OCI-LY3 (cell line): ENCODE results near the gene TBC1D5.

Experiments
- CTCF ChIP-seq: fragments of 200-600, 300-600 bp; sonication (generic); IDR thresholded peaks from 2 replicates; pipeline ENCODE4 v1.5.1; 2014; ENCODE audit warnings: antibody characterized with exemption, low read length, low read depth
- EZH2phosphoT487 ChIP-seq: fragments of 200-600 bp; shearing (Covaris generic); IDR thresholded peaks from 2 replicates; pipeline ENCODE4 v1.6.1; 2018; ENCODE audit warnings: antibody characterized with exemption, mixed run types, low read depth

GRCh38 chr3:17783426-17783825, 41.0 kb upstream of the TBC1D5 start:
- TF ChIP-seq CTCF (no peak), EZH2phosphoT487 (no peak)
